Measurements from ENCODE around the gene ZNF26.
"Not testable (repeated sequence)": the region's sequence is repeated elsewhere in the genome, so short reads cannot be mapped to it uniquely, and the experiment has no call there.

ZNF26 gene, protein sequence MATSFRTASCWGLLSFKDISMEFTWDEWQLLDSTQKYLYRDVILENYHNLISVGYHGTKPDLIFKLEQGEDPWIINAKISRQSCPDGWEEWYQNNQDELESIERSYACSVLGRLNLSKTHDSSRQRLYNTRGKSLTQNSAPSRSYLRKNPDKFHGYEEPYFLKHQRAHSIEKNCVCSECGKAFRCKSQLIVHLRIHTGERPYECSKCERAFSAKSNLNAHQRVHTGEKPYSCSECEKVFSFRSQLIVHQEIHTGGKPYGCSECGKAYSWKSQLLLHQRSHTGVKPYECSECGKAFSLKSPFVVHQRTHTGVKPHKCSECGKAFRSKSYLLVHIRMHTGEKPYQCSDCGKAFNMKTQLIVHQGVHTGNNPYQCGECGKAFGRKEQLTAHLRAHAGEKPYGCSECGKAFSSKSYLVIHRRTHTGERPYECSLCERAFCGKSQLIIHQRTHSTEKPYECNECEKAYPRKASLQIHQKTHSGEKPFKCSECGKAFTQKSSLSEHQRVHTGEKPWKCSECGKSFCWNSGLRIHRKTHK

DNA sequence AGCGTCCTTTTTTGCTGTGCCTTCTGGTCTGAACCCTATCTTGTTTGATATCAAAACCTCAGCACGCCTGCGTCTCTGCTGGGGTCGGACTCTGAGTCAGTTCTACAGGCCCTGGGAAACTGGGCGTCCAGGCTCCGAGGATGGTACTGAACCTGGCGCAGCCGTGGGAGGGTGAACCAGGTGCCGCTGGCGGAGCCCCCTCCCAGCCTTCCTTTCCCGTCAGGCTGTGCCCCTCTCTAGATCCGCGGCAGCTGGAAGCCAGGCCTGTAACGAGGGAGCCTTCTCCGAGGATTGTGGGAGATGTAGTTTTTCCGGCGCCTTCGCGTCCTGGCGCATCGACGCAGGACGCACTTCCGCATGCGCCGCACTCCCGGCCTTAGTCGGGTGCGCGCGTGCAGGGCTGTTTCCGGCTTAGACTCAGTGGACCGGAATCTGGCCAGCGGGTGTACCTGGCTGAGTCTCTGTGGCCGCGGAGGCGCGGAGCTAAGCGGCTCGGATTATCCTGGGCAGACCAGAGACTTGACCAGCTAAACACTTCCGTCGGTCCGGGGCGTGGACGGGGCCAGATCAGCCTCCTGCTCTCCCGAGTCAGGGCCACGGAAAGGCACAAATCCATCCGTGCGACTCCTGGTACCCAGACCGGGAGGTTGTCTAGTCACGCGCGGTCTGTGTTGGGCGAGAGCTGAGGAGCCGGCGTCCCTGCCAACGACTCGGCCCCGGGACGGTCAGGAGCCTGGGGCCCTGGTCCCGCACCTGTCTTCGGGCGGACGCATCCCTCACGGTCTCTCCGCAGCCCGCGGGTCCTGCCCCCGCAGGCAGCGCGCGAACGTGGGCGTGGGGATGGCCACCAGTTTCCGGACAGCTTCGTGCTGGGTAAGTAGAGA, at the start of gene ZNF26:
Gene ZNF26 (plus strand): TSS at position 367 of the 884 bp plus-strand sequence. CDS start 474 bp downstream, at position 841.
- DNase-seq: peak; percentile 87

DNA sequence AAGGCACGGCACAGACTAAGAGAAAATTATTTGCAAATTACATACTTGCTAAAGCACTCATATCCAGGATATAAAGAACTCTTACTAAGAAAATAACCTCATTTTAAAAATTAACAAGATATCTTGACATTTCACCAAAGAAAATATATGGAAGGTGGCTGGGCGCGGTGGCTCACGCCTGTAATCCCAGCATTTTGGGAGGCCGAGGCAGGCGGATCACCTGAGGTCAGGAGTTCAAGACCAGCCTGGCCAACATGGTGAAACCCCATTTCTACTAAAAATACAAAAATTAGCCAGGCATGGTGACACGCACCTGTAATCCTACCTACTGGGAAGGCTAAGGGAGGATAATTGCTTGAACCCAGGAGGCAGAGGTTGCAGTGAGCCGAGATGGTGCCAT, 49.2 kb upstream of the ZNF26 start:
- not testable (repeated sequence) for DNase-seq

DNA sequence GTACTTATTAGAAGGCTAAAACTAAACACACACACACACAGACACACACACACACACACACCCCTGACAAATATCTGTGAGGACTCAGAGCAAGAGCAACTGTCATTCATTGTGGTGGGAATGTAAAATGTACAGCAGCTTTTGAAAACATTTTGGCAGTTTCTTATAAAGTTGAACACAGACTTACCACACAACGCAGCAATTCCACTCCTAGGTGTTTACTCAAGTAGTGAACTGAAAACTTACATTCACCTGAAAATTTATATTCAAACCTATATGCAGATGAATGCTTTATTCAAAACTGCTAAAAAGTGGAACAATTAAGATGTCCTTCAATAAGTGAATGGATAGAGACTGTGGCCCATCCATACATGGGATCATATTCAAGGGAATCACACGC, 48.7 kb upstream of the ZNF26 start:
- no peak for DNase-seq

DNA sequence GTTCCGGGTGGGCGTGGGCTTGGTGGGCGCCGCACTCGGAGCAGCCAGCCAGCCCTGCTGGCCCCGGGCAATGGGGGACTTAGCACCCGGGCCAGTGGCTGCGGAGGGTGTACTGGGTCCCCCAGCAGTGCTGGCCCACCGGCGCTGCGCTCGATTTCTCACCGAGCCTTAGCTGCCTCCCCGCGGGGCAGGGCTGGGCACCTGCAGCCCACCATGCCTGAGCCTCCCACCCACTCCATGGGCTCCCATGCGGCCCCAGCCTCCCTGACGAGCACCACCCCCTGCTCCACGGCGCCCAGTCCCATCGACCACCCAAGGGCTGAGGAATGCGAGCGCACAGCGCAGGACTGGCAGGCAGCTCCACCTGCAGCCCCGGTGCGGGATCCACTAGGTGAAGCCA, 47.4 kb upstream of the ZNF26 start:
- not testable (repeated sequence) for DNase-seq

DNA sequence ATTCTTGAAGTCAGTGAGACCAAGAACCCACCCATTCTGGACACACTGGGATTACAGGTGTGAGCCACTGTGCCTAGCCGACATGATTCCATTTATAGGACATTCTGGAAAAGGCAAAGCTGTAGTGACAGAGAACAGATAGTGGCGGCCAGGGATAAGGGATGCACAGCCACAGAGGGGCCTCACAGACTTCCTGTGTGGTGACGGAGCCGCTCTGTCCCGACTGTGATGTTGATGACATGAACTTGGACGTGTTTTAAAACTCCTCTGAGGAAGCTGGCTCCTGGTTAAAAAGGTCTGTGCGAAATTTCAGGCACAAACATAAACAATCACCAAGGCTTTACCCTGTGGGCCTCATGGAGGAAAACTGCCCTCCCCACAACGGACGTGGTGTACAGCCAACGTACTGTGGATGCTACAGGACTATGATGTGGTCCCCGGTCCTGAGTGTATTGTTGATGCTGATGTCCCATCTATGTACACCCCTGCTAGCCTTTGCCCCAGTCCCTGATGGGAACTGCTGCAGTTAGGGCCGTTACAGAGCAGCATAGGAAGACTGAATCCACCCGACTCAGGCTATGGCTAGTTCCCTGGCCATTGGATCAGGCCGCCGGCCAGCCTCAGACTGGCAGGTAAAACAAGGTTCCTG, 46.0 kb upstream of the ZNF26 start:
- no peak for DNase-seq

DNA sequence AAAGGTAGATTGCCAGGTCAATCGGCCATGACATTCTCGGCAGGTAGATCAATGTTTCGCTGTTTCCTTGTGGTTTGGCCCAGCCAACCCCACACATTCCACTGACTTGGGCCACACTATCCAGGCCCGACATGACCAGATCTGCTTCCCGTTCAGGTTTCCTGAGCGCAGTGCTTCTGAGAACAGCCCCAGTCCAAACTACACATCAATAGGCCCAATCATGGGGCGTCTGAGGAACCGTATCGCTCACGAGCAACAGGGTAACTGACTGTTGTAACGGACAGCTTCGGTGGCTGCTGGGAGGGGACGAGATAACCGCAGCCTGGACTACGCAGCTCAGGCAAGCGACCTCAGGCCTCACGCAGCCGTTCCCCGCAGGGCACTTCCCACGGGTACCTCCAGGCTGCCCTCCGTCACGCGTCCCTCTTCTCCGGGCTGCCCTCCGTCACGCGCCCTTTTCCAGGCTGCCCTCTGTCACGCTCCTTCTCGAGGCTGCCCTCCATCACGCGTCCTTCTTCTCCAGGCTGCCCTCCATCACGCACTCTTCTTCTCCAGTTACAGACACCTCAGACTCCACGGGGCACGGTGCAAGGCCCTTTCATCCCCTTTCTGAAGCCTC, 44.7 kb upstream of the ZNF26 start:
- no peak for DNase-seq

DNA sequence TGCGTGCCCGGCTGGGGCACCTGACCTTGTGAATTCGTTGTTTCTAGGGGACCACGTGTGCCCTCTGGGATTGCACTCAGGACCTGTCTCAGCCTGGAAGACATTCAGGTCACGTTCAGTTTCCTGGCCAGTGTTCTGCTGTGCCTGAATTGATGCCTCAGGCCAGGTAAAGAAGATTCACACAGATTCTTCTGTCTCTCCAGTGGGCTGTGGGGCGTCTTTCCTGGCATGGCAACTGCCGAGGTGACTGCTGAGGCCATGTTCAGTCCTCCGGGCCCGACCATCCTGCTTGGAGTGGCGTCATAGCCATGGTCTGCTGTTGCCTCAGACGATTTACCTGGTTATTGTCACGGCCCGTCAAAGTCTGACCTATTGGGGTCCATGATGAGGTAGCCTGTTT, 43.6 kb upstream of the ZNF26 start:
- DNase-seq: no peak

DNA sequence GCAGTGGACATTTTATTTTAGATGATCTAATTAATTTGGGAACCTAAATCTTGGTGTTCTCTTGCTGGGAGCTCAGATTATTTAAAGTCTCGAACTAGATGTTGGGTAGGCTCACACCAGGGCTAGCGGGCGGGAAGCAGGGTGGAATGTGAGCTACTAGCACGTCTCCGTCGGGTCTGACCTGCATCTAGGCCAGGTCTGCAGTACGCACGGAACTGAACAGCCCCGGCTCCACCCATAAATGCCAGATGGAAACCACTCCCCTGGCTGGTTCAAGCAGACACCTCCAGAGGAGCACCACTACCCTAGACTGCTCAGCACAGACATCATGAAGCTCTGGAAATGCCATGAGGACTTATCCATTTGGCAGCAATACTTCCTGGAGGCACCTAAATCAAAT, 40.4 kb upstream of the ZNF26 start:
- DNase-seq: no peak

DNA sequence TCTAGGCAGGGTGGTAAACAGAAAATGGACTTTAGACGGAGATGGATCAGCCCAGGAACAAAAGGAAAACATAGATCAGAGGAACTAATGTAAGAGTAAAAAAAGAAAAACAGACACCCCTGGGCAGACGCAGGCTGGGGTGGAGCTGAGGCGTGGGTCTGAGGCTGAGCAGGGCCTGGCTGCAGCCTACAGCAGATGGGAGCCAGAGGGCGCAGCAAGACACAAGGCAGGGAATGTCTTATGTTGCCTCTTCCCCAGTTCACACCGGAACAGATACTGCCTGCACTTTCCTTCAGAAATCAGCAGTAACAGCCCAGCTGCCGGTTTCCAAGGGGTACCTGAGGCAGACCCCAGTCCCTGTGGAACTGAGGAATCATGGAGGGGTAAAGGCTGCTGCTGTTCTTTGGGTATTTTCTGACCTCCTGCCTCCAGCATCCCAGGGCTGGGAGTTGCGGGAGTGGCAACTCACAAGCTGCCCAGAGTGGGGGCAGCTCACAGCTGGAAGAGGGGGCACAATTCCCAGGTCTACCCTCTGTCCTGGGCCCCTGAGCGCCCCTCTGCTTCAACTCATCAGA, 39.8 kb upstream of the ZNF26 start:
- DNase-seq: no peak

DNA sequence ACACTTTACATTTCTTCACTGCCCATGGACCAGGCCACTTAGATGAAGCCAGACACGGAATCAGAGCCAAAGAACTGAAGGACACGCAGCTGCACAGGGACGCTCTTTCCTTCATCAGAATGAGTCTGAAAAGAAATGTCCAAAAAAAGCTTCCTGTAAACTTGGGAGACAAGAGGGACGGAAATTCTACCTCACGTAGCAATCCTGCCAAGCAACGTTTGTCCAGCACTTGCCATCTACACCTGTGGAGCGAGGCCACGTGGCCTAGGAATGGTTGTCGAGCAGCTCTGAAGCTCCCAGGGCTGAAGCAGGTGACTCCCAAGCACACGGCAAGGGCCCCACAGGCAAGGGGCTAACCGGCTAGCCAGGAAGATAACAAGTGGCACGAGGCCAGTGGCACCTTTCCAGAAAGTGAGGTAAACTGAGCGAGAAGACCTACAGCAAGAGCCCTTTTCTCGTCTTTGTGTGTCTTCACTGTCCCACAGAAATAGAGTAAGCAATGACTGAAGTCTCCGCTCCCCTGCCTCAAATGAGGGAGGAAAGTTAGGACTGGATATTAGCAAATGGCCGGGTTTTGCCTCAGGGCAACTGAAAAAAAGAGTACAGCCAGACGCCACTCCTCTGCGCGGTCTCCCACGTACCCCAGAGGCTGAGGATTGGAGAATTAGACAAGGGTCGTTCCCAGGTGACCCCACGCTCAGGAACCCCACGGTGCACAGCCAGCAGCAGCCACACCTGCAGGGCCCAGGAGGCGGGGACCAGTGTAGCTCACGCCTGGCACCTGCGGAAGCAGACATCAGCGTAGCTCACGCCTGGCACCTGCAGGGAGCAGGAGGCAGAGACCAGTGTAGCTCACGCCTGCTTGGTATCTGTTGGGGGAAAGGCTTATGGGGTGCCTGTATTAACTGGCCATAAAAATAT, 37.8 kb upstream of the ZNF26 start:
- no peak for DNase-seq

DNA sequence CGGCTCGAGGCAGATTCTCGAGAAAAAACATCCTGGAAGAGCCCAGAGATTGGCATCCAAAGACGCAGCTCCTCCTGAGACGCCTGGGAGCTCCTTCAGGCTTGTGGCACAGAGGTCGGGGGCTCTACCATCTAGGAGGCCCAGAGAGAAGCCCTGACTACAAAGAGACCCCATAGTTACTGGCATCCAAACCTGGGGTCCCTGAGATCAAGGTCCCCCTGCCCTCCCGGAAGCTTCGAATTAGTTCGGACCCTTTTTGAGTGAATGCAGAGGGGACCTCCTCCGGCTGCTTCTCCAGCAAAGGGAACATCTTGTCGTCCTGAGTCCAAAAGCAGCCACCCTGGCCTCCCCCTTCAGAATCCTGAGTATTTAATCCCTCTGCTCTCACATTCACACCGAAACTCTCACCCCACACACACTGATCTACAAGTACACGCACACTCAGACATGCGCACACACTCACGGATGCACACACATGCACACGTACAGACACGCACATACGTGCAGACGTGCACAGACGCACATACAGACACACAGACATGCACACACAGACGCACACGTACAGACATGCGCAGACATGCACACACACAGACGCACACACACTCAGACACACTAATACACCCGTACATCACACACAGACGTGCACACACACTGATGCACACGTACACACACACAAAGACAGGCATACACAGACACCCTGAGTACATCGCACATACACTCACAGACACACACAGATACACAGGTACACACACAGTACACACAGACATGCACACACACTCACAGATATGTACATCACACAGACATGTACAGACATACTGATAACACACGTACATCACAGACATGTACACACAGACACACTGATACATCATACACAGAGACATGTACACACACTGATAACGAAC, 36.0 kb upstream of the ZNF26 start:
- no peak for DNase-seq

DNA sequence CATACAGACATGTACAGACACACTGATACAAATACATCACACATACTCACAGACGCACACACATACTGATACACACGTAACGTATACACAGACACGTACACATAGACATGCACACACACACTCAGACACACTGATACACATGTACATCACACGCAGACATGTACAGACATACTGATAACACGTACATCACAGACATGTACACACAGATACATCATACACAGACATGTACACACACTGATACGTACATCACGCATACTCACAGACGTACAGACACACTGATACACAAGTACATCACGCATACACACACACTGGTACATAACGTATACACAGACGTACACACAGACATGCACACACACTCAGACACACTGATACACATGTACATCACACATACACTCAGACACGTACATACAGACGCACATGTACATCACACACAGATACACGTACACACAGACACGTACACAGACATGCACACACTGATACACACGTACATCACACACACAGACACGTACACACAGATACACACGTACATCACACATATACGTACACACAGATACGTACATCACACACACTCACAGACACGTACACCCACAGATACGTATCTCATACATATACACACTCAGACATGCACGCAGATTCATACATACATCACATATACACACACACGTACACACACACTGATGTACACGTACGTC, 35.2 kb upstream of the ZNF26 start:
- no peak for DNase-seq

DNA sequence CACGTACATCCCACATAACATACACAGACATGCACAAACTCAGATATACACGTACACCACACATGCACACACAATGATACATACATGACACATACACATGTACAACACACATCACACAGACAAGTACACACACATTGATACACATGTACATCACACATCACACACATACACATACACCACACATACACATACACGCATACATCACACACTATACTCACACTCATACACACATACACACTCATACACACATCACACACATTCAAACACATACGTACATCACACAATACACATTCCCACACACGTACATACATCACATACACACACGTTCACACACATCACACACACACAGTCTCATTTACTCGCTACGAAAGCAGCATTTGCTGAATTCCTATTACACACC, 34.5 kb upstream of the ZNF26 start:
- no peak for DNase-seq

DNA sequence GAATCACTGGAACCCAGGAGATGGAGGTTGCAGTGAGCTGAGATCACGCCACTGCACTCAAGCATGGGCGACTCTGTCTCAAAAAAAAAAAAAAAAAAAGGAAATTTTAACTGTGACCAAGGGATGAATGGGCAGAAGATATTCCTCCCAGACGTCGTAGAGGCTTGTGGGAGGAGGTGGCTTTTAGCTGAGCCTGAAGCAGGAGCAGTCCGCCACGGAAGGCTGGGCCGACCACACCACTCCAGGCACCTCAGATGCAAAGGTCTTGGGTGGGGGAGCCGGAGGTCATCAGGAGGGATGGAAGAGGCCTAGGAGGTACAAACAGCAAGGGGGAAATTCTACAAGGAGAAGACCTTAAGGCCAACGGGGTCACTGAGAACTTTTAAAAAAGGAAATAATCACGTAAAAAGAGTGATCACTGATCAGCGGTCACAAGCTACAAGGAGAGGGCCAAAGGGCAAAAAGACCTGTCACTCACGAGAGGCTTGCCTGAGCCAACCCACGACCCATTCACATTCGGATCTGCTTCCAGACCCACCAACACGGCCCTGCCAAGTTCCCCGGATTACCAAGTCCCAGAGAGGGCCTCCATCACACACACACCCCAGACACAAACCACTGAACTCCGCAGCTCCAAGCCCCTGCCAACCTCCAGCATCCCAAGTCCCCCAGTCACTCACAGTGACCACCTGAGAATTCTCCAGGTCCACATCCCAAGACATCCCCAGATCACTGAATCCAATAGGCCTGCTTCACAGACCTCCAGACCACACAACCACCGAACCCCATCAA, 33.6 kb upstream of the ZNF26 start:
- DNase-seq: no peak

DNA sequence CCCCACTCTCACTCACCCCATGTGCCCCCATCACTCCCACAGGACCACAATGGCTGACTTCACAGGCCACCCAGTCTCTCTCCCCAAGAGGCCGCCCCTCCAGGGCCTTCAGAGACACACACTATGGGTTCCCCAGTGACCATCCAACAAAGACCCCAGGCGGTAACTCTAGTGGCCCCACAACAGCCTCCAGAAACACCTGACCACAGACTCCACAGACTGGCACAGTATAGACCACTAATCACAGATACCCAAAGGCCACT, 33.1 kb upstream of the ZNF26 start:
- no peak for DNase-seq

DNA sequence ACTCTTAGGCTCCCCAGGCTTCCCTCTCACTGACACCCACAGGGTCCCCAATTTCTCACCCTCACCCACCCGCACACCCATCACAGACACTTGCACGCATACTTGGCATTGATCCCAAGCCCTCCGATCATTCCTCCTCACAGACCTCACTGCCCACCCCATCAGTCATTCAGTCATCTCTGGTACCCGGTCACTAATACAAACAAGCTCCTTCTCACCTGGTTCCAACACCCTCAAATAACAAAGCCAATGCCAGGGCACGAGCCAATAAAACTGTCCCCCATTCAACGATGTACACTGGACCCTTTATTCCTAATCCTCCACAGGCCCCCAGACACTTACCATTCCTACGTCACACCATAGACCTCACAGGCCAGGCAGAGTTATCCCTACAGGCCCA, 32.4 kb upstream of the ZNF26 start:
- DNase-seq: no peak

DNA sequence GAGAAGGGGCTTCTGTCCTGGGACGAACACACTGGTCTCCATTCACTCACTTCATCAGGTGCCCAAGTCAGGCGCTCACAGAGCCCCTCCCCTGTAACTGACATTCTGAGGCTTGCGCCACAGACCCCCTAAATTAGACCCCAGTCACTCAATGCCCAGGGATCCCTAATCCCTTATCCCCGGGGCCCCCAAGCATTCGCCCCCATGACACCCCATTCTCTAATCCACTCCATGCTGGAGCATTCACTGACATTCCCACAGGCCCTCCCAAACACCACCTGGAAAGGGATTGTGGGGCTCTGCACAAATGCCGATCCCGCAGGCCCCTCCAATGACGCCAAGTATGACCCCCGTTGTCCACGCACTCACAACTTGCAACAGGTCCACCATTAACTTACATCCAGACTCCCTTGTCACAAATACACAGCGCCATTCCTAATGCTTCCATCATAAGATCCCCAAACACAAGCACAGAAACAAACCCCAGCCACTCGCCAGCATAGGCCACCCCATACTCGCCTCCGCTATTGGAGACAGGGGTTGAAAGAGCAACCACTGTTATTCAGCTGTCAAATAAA, 31.6 kb upstream of the ZNF26 start:
- no peak for DNase-seq
